SK-N-MC (cell line): Measurements from ENCODE around the gene ANP32A.
"Not testable (repeated sequence)": the region's sequence is repeated elsewhere in the genome, so short reads cannot be mapped to it uniquely, and the experiment has no call there.

Source experiments
- DNase-seq: peaks from one replicate; pipeline ENCODE4 v3.0.0-alpha.2; 2011; ENCODE audit warnings: low read depth, low spot score
- H3K27ac ChIP-seq: fragments of 200-600 bp; sonication (generic); 2 replicates; pipeline ENCODE4 v1.5.1; 2016; ENCODE audit warnings: mixed run types
- H3K36me3 ChIP-seq: fragments of 200-600 bp; sonication (generic); 2 replicates; pipeline ENCODE4 v1.6.1; 2017; ENCODE audit warnings: antibody characterized with exemption, low read length, mixed read lengths; ENCODE audit not compliant: insufficient read depth
- H3K4me3 ChIP-seq: fragments of 200-600 bp; sonication (generic); 2 replicates; pipeline ENCODE4 v1.5.1; 2016
- H3K9ac ChIP-seq: fragments of 200-600 bp; sonication (generic); 2 replicates; pipeline ENCODE4 v1.8.0; 2017; ENCODE audit warnings: mixed run types, mixed read lengths; ENCODE audit not compliant: insufficient read length
- H3K9me3 ChIP-seq: fragments of 200-600 bp; sonication (generic); 2 replicates; pipeline ENCODE4 v1.6.1; 2017; ENCODE audit warnings: low read depth, mild to moderate bottlenecking, antibody characterized with exemption, low read length, moderate library complexity, mixed read lengths
- EZH2 ChIP-seq: fragments of 200-600 bp; sonication (generic); IDR thresholded peaks from one replicate; pipeline ENCODE4 v1.6.1; 2017; ENCODE audit warnings: antibody characterized with exemption
- FOXP2 ChIP-seq: optimal IDR thresholded peaks from 2 replicates; pipeline ENCODE3; 2011; ENCODE audit warnings: mild to moderate bottlenecking, moderate library complexity; ENCODE audit not compliant: insufficient read depth; ENCODE audit errors: extremely low read length, control extremely low read depth
- POLR2AphosphoS5 ChIP-seq: IDR thresholded peaks from 2 replicates; pipeline ENCODE4 v1.6.1; 2012; ENCODE audit warnings: mild to moderate bottlenecking, low read depth, low read length, borderline replicate concordance

Gene ANP32A

GRCh38 chr15:68765602-68766368 lies 54.9 kb downstream of the ANP32A start:
- no peaks in the 10 kb centered on the region for H3K36me3 ChIP-seq
- no peak for TF ChIP-seq FOXP2
- no peak for TF ChIP-seq POLR2AphosphoS5
- no peak for TF ChIP-seq EZH2
- no peak overlapping the region for H3K9ac ChIP-seq
- no peak overlapping the region for H3K4me3 ChIP-seq
- DNase-seq, result no peak
- H3K27ac ChIP-seq, result peak overlapping the region; percentile 69; the same call in 1 of the 2 replicates
- H3K9me3 ChIP-seq, result no peaks in the 10 kb centered on the region

- no peak overlapping the region for H3K9ac ChIP-seq
- no peak overlapping the region for H3K27ac ChIP-seq
- H3K36me3 ChIP-seq, result no peaks in the 10 kb centered on the region
- H3K4me3 ChIP-seq, result no peak overlapping the region
- H3K9me3 ChIP-seq, result no peaks in the 10 kb centered on the region
- DNase-seq, result no peak
- TF ChIP-seq FOXP2 (no peak), EZH2 (no peak), POLR2AphosphoS5 (no peak)
These were observed 56.6 kb downstream of the ANP32A start for GRCh38 chr15:68764090-68764489.

- no peak overlapping the region for H3K9ac ChIP-seq
- H3K4me3 ChIP-seq, result no peak overlapping the region
- no peak overlapping the region; the same call in 1 of the 2 replicates for H3K27ac ChIP-seq
- no peaks in the 10 kb centered on the region for H3K36me3 ChIP-seq
- DNase-seq, result no peak
- TF ChIP-seq FOXP2, result no peak
- no peaks in the 10 kb centered on the region for H3K9me3 ChIP-seq
These were observed 57.6 kb downstream of the ANP32A start for GRCh38 chr15:68763063-68763462.

GRCh38 chr15:68759982-68760579 lies 60.6 kb downstream of the ANP32A start:
- not testable (repeated sequence) for DNase-seq, H3K36me3 ChIP-seq, H3K9me3 ChIP-seq, H3K27ac ChIP-seq, H3K4me3 ChIP-seq, H3K9ac ChIP-seq

DNA sequence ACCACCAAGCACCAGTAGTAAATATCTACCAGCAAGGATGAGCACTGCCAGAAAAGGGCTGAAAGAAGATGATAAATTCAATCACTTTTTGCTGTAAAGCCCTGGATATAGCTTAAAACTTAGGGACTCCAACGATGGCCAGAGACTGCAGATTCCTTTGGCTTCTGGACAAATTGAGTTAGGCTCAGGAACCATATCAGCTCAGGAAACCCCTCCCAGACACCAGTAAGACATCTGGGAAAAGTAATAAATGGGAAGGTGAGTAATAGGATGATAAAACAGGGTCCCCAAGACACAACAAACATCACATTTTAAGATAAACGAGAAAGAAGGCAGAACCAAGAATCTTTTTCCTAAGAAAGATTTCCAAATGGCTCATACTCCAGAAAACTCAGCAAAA lies 65.0 kb downstream of the ANP32A start:
- Histone ChIP-seq H3K27ac (no peak overlapping the region), H3K9me3 (no peaks in the 10 kb centered on the region), H3K9ac (no peak overlapping the region), H3K4me3 (no peak overlapping the region), H3K36me3 (no peaks in the 10 kb centered on the region)
- TF ChIP-seq FOXP2, result no peak
- TF ChIP-seq EZH2, result no peak
- TF ChIP-seq POLR2AphosphoS5, result no peak
- no peak for DNase-seq

- no peak for TF ChIP-seq FOXP2
- TF ChIP-seq POLR2AphosphoS5, result no peak
- TF ChIP-seq EZH2, result no peak
- no peak for DNase-seq
- peaks cover 2% of the 10 kb centered on the region; the same call in 1 of the 2 replicates for H3K9me3 ChIP-seq
- H3K27ac ChIP-seq, result no peak overlapping the region
- no peak overlapping the region for H3K9ac ChIP-seq
- H3K4me3 ChIP-seq, result no peak overlapping the region
- H3K36me3 ChIP-seq, result no peaks in the 10 kb centered on the region
These were observed 69.1 kb downstream of the ANP32A start for GRCh38 chr15:68751622-68752021.

DNA sequence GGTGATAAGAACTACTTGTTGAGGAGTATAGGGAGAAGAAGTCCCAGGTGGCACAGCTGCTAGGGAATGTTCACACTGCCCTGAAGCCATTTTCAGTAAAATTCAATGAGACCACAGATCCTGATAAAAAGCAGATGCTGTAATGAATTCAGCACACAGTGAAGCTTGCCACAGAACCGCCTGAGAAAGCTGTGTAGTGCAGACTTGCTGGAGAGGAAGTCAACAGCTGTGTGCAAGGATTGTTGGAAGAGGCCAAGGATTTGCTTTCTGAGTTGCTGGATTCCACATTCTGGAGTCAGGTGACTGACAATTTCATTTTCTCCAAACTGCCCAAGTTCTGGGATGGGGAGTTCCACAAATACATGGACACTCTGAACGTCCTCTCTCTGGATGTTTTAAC lies 70.9 kb downstream of the ANP32A start:
- no peaks in the 10 kb centered on the region for H3K36me3 ChIP-seq
- peak overlapping the region; percentile 20; the same call in 1 of the 2 replicates for H3K4me3 ChIP-seq
- DNase-seq, result peak; percentile 88
- peak; percentile 68 for TF ChIP-seq FOXP2
- no peak for TF ChIP-seq EZH2
- TF ChIP-seq POLR2AphosphoS5, result no peak
- peak overlapping the region; percentile 85 for H3K27ac ChIP-seq
- no peak overlapping the region for H3K9ac ChIP-seq
- H3K9me3 ChIP-seq, result peaks cover 2% of the 10 kb centered on the region; the same call in 1 of the 2 replicates

- Histone ChIP-seq H3K9ac (no peak overlapping the region), H3K36me3 (no peaks in the 10 kb centered on the region), H3K27ac (0 out of 2 replicates have a peak overlapping the region, but pooled peaks have one; percentile 85), H3K9me3 (peaks cover 2% of the 10 kb centered on the region; the same call in 1 of the 2 replicates), H3K4me3 (peak overlapping the region; percentile 20; the same call in 1 of the 2 replicates)
- TF ChIP-seq FOXP2 (no peak), EZH2 (no peak), POLR2AphosphoS5 (no peak)
- no peak for DNase-seq
These were observed 71.3 kb downstream of the ANP32A start for GRCh38 chr15:68749365-68749764.
